GM19324 (cell line): ENCODE data around the gene SLC25A6.
A peak's percentile ranks its signal among the peaks of the same experiment; 100 is the strongest.
"Not testable (repeated sequence)": the region's sequence is repeated elsewhere in the genome, so short reads cannot be mapped to it uniquely, and the experiment has no call there.

Source experiments
- ATAC-seq: cut with Tn5 transposase; IDR thresholded peaks from one replicate; pipeline ENCODE4 v1.9.1; 2021; ENCODE audit warnings: mild to moderate bottlenecking, moderate library complexity; ENCODE audit not compliant: unreplicated experiment, low FRiP score

Gene SLC25A6

GRCh38 chrX:1391707-1392375 lies at the start of gene SLC25A6:
Gene SLC25A6, minus strand, starts transcription at chrX:1392113. Its CDS starts 104 bp downstream, at chrX:1392009.
- peak; percentile 97 for ATAC-seq

- ATAC-seq, result no peak
Measured at GRCh38 chrX:1440506-1440905, 48.6 kb upstream of the SLC25A6 start.

GRCh38 chrX:1435241-1435895 lies 43.5 kb upstream of the SLC25A6 start:
- ATAC-seq, result no peak

GRCh38 chrX:1434871-1435240 lies 42.9 kb upstream of the SLC25A6 start:
- ATAC-seq, result no peak

- no peak for ATAC-seq
Measured at GRCh38 chrX:1433646-1434357, 41.9 kb upstream of the SLC25A6 start.

GRCh38 chrX:1430451-1430850 lies 38.5 kb upstream of the SLC25A6 start:
- ATAC-seq, result no peak

GRCh38 chrX:1427756-1428155 lies 35.8 kb upstream of the SLC25A6 start:
- ATAC-seq, result no peak

GRCh38 chrX:1426321-1426720 lies 34.4 kb upstream of the SLC25A6 start:
- not testable (repeated sequence) for ATAC-seq

GRCh38 chrX:1425381-1425780 lies 33.5 kb upstream of the SLC25A6 start:
- ATAC-seq, result no peak

GRCh38 chrX:1424147-1424851 lies 32.4 kb upstream of the SLC25A6 start:
- ATAC-seq, result no peak

GRCh38 chrX:1423215-1423614 lies 31.3 kb upstream of the SLC25A6 start:
- ATAC-seq, result no peak

GRCh38 chrX:1422135-1422465 lies 30.2 kb upstream of the SLC25A6 start:
- ATAC-seq, result no peak

GRCh38 chrX:1421433-1422134 lies 29.7 kb upstream of the SLC25A6 start:
- ATAC-seq, result no peak

GRCh38 chrX:1420371-1420770 lies 28.5 kb upstream of the SLC25A6 start:
- ATAC-seq, result no peak

- ATAC-seq, result no peak
Measured at GRCh38 chrX:1419545-1420355, 27.8 kb upstream of the SLC25A6 start.

GRCh38 chrX:1418901-1419544 lies 27.1 kb upstream of the SLC25A6 start:
- no peak for ATAC-seq

- ATAC-seq, result no peak
Measured at GRCh38 chrX:1417921-1418771, 26.2 kb upstream of the SLC25A6 start.

- no peak for ATAC-seq
Measured at GRCh38 chrX:1416965-1417760, 25.2 kb upstream of the SLC25A6 start.
